ENCODE results near the gene FMNL2. TPM values are rescaled to one million over a fixed set of nuclear protein-coding genes. Genes with fewer than 3 reads are reported as not detected.

The FMNL2 gene
- total and polyA plus RNA-seq, 2 experiments from 2014 or later: 16.5 to 45.4 TPM

- H3K27me3 Mint-ChIP-seq (ENCODE audit: insufficient read depth, low read depth, poor library complexity): peaks cover 5% of the 10 kb centered on the region
These were observed 137.5 kb downstream of the FMNL2 start for GRCh38 chr2:152472481-152472887.

DNA sequence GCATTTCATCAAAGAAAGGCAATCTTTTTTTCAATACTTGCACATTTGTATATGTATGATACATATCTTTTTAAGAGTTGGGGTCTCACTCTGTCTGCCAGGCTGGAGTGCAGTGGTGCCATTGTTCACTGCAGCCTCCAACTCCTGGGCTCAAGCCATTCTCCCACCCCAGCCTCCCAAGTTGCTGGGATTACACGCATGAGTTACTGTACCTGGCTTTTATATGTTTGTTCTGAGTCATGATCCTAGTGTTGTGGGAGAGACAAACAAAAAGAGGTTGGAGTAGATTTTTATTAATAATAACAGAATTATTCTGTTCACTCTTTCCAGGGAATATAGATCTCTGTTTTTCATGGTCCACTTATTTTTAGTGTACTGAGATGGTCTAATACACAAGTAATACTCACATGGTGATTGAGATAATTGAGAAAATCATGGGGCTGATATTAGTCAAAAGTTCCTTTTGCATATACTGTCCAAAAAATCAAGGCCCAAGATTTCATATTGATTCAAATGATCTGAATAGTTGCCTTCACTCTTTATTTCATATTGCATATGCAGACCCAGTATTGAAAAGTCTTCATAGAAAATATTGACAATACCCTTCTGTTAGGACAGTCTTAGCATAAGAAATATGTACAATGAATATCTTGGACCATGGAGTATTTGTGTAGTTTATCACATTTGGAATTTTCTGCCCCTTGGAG, 138.3 kb downstream of the FMNL2 start:
- no peaks in the 10 kb centered on the region for H3K27me3 ChIP-seq (ENCODE audit: insufficient read depth)
- Mint-ChIP-seq H3K4me1 (peaks cover 45% of the 10 kb centered on the region), H3K27me3 (ENCODE audit: insufficient read depth, low read depth, poor library complexity) (peaks cover 5% of the 10 kb centered on the region), H3K27ac (no peak overlapping the region), H3K36me3 (ENCODE audit: low read depth) (no peaks in the 10 kb centered on the region), H3K9me3 (no peaks in the 10 kb centered on the region), H3K4me3 (no peak overlapping the region)
- no peaks in the 10 kb centered on the region for H3K36me3 ChIP-seq (ENCODE audit: insufficient read depth)
- peaks cover 89% of the 10 kb centered on the region for H3K79me2 ChIP-seq (replicated peaks; ENCODE audit: insufficient read depth)
- peaks cover 50% of the 10 kb centered on the region for H3K4me1 ChIP-seq (ENCODE audit: insufficient read depth)
- no peak overlapping the region for H3K4me3 ChIP-seq
- no peaks in the 10 kb centered on the region for H3K9me2 ChIP-seq (ENCODE audit: insufficient read depth)
- ATAC-seq: no peak
- H3F3A ChIP-seq (replicated peaks; ENCODE audit: low read depth): no peaks in the 10 kb centered on the region
- H2AFZ ChIP-seq: no peak overlapping the region
- peaks cover 24% of the 10 kb centered on the region for H4K20me1 ChIP-seq (replicated peaks; ENCODE audit: insufficient read depth)
- H3K4me2 ChIP-seq: no peak overlapping the region
- H3K27ac ChIP-seq (ENCODE audit: low read depth): no peak overlapping the region
- no peak for DNase-seq (ENCODE audit: low spot score)
- TF ChIP-seq CTCF (conservative IDR thresholded peaks at IDR 0.05; ENCODE audit: low read depth in 2 of 2) (no peak), NANOG (IDR thresholded peaks at IDR 0.05; ENCODE audit: borderline replicate concordance) (no peak), CREB1 (CRISPR knock-in tag; IDR thresholded peaks at IDR 0.05; ENCODE audit: low read depth) (no peak), ZNF462 (CRISPR knock-in tag; IDR thresholded peaks at IDR 0.05) (no peak), STAT1 (IDR thresholded peaks at IDR 0.05; ENCODE audit: unreplicated experiment) (no peak), ETS1 (IDR thresholded peaks at IDR 0.05) (no peak), REST (IDR thresholded peaks at IDR 0.05; ENCODE audit: unreplicated experiment) (no peak)

More at GRCh38 chr2:152472481-152472887, 137.5 kb downstream of the FMNL2 start:
- Mint-ChIP-seq H3K4me1 (peaks cover 51% of the 10 kb centered on the region), H3K36me3 (ENCODE audit: low read depth) (no peaks in the 10 kb centered on the region), H3K9me3 (no peaks in the 10 kb centered on the region), H3K4me3 (no peak overlapping the region), H3K27ac (0 out of 2 replicates have a peak overlapping the region, but pooled peaks have one; percentile 44)
- Histone ChIP-seq H3K27me3 (ENCODE audit: insufficient read depth) (no peaks in the 10 kb centered on the region), H3K9me2 (ENCODE audit: insufficient read depth) (no peaks in the 10 kb centered on the region), H3K27ac (ENCODE audit: low read depth) (no peak overlapping the region), H3F3A (replicated peaks; ENCODE audit: low read depth) (no peaks in the 10 kb centered on the region), H2AFZ (no peak overlapping the region), H3K79me2 (replicated peaks; ENCODE audit: insufficient read depth) (peaks cover 95% of the 10 kb centered on the region), H3K4me2 (no peak overlapping the region), H3K4me3 (no peak overlapping the region), H3K36me3 (ENCODE audit: insufficient read depth) (no peaks in the 10 kb centered on the region), H3K4me1 (ENCODE audit: insufficient read depth) (peaks cover 57% of the 10 kb centered on the region), H4K20me1 (replicated peaks; ENCODE audit: insufficient read depth) (peaks cover 24% of the 10 kb centered on the region)
- TF ChIP-seq JUNB (IDR thresholded peaks at IDR 0.05; ENCODE audit: unreplicated experiment) (no peak), EZH2 (IDR thresholded peaks at IDR 0.05; ENCODE audit: low read depth, unreplicated experiment) (no peak)
- DNase-seq (ENCODE audit: low spot score) (no peak), ATAC-seq (no peak; the same call in 2 of the 3 replicates)
